Measurements from ENCODE around the gene SZRD1. TPM values are rescaled to one million over a fixed set of nuclear protein-coding genes. Genes with fewer than 3 reads are reported as not detected.

SZRD1 gene
- total and polyA plus RNA-seq, 8 donors: 15.8 to 86.6 (median 48.7) TPM

GRCh38 chr1:16393570-16394521 lies 26.8 kb downstream of the SZRD1 start:
- TF ChIP-seq POLR2AphosphoS5 (IDR thresholded peaks at IDR 0.05) (no peak), CTCF (IDR thresholded peaks at IDR 0.05) (no peak), POLR2A (IDR thresholded peaks at IDR 0.05) (no peak), EP300 (IDR thresholded peaks at IDR 0.05) (no peak)
- Histone ChIP-seq H3K36me3 (peaks cover 46 to 61% (median 59%) of the 10 kb centered on the region in 4 donors), H3K27me3 (no peaks in the 10 kb centered on the region), H3K27ac (peak overlapping the region in 1 of 5 donors; percentile 15), H3K9me3 (no peaks in the 10 kb centered on the region), H3K4me3 (no peak overlapping the region), H3K4me1 (peaks cover 34 to 65% (median 47%) of the 10 kb centered on the region in 4 donors)
- WGBS, 5 donors: 75 to 92% (median 82%) methylated on average over 10 of the region's 10 CpGs
- DNase-seq: no peak
- intact Hi-C loops (cut with DNase I; ENCODE audit: low total_unique reads): no loop called here

DNA sequence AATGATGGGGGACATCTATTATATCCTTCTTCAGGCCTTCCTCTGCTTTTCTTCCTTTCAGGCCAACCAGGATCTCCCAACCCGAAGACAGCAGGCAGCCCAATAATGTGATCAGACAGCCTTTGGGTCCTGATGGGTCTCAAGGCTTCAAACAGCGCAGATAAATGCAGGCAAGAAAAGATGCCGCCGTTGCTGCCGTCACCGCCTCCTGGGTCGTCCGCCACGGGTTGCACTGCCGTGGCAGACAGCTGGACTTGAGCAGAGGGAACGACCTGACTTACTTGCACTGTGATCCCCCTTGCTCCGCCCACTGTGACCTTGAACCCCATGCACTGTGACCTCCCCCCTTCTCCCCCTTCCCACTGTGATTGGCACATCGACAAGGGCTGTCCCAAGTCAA lies 27.9 kb downstream of the SZRD1 start:
- no peak overlapping the region for H3K27ac ChIP-seq
- intact Hi-C loops (cut with DNase I; ENCODE audit: low total_unique reads): no loop called here
- H3K4me1 ChIP-seq: peaks cover 31 to 55% (median 40%) of the 10 kb centered on the region in 4 donors
- DNase-seq: no peak
- no peak for TF ChIP-seq CTCF (IDR thresholded peaks at IDR 0.05)
- no peak for TF ChIP-seq POLR2AphosphoS5 (IDR thresholded peaks at IDR 0.05)
- no peak for TF ChIP-seq POLR2A (IDR thresholded peaks at IDR 0.05)
- TF ChIP-seq EP300 (IDR thresholded peaks at IDR 0.05): no peak
- H3K36me3 ChIP-seq: peaks cover 46 to 72% (median 71%) of the 10 kb centered on the region in 4 donors
- H3K27me3 ChIP-seq: no peaks in the 10 kb centered on the region
- no peak overlapping the region for H3K4me3 ChIP-seq
- 85 to 92% (median 89%) methylated on average over 13 of the region's 13 CpGs for WGBS, 5 donors
- H3K9me3 ChIP-seq: no peaks in the 10 kb centered on the region

- H3K4me3 ChIP-seq: no peak overlapping the region
- no peak for DNase-seq
- no peaks in the 10 kb centered on the region for H3K27me3 ChIP-seq
- peaks cover 46 to 83% (median 76%) of the 10 kb centered on the region in 4 donors for H3K36me3 ChIP-seq
- H3K9me3 ChIP-seq: no peaks in the 10 kb centered on the region
- WGBS, 5 donors: 59 to 75% (median 66%) methylated on average over 4 to 7 of the region's 7 CpGs
- H3K27ac ChIP-seq: no peak overlapping the region
- intact Hi-C loops (cut with DNase I; ENCODE audit: low total_unique reads): no loop called here
- TF ChIP-seq CTCF (IDR thresholded peaks at IDR 0.05) (no peak), POLR2A (IDR thresholded peaks at IDR 0.05) (no peak), EP300 (IDR thresholded peaks at IDR 0.05) (no peak), POLR2AphosphoS5 (IDR thresholded peaks at IDR 0.05) (no peak)
- peaks cover 19 to 39% (median 28%) of the 10 kb centered on the region in 4 donors for H3K4me1 ChIP-seq
Measured at GRCh38 chr1:16396591-16396990, 29.5 kb downstream of the SZRD1 start.

GRCh38 chr1:16397120-16397519 lies 30.1 kb downstream of the SZRD1 start:
- Histone ChIP-seq H3K4me1 (peaks cover 13 to 34% (median 22%) of the 10 kb centered on the region in 4 donors), H3K4me3 (no peak overlapping the region), H3K36me3 (peaks cover 46 to 83% (median 76%) of the 10 kb centered on the region in 4 donors), H3K27ac (no peak overlapping the region), H3K27me3 (no peaks in the 10 kb centered on the region), H3K9me3 (no peaks in the 10 kb centered on the region)
- intact Hi-C loops (cut with DNase I; ENCODE audit: low total_unique reads): no loop called here
- WGBS, 5 donors: 58 to 75% (median 74%) methylated on average over 5 of the region's 5 CpGs
- no peak for DNase-seq
- TF ChIP-seq POLR2A (IDR thresholded peaks at IDR 0.05) (no peak), EP300 (IDR thresholded peaks at IDR 0.05) (no peak), CTCF (IDR thresholded peaks at IDR 0.05) (no peak), POLR2AphosphoS5 (IDR thresholded peaks at IDR 0.05) (no peak)
